ENCODE measurements around the gene IPP.

The IPP gene

GRCh38 chr1:45654540-45655280 is 95.7 kb downstream of the IPP start:
- Mint-ChIP-seq H3K4me1 (peaks cover 2% of the 10 kb centered on the region), H3K9me3 (no peaks in the 10 kb centered on the region), H3K27me3 (no peaks in the 10 kb centered on the region), H3K27ac (no peak overlapping the region), H3K4me3 (no peak overlapping the region), H3K36me3 (ENCODE audit: low read depth) (peaks cover 61% of the 10 kb centered on the region)
- peak; percentile 49 for ATAC-seq
- no peak for DNase-seq
